ENCODE results near the gene IRAK2.

The IRAK2 gene

GRCh38 chr3:10286596-10287295 lies 122.0 kb downstream of the IRAK2 start:
- DNase-seq: peak; percentile 27 to 69

DNA sequence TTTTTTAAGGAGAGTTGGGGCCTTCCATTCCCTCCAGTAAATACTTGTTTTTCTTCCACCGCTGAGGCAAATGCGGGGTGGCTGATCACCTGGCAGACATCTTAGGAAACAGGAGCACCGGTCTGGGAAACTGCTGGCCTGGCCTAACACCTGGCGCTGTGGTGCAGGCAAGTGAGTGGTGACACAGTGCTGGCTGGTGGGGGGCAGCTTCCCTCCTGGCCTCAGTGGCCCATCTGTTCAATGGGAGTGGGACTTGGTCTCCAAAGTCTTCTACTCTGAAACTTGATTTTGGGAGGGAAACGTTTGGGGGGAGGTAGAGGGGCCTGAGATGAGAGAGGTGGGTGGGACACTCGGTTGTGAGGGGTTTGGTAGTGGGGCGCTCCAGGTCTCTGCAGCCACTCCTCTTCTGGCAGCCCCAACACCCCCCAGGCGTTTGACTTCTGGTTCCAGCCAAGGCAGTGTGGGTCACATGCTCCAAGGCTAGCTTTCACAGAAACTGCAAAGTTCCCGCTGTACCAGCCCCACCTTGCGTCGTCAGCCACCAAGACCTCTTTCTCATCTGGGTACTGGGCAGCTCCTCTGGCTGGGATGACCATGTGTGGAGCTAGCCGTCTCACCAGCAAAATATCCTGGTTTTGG lies 123.3 kb downstream of the IRAK2 start:
- DNase-seq: no peak

GRCh38 chr3:10288575-10288960 lies 123.8 kb downstream of the IRAK2 start:
- DNase-seq: no peak

GRCh38 chr3:10289077-10289476 lies 124.4 kb downstream of the IRAK2 start:
- no peak for DNase-seq

GRCh38 chr3:10289787-10290355 lies 125.2 kb downstream of the IRAK2 start:
- DNase-seq: no peak

DNA sequence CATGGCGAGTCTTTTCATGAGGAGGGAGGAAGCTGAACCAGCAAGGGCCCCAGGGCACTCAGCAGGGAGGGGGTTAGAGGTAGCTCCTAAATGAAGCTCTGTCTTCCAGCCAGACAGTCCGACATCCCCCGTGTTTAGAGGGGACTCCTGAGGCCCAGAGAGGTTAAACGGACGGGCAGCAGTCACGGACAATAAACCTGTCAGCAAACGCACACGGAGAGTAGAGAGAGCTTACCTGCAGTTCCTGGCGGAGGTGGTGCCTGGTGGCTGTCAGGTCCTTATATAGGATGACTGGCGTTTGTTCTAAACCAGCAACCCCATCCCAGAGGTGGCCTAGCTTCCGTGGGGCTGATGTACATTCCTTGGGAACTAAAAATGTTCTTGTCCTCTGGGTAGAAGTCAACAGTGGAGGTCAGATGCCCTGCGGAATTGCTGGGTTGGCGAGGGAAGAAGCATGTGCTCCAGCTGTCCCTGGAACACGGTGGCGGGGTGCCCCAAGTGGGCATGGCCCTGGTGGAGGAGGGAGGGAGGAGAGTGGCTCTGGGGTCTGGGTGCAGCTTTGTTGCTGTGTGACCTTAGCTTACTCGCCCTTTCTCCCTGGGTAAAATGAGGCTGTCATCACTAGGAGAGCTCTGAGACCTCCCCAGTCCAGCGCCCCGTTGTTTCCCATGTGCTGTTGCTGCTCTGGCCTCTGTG lies 125.9 kb downstream of the IRAK2 start:
- no peak for DNase-seq

DNA sequence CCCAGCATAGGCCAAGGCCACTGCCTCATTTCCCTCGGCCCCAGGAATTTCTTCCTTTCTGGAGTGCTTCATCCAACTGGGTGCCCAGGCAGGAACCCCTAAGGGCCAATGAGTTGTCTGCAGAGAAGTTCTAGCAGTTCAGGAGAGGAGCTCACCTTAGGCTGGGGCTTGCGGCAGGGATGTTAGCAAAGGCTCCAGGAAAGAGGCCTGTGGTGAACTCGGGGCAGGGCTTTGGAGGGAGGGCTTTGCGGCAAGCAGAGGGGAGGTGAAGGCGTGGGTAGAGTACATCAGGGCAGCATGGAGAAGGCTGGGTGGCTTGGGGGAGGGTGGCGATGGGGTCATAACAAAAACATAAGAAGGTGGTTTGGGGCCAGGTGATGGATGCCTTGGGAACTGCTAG lies 126.9 kb downstream of the IRAK2 start:
- DNase-seq: no peak

GRCh38 chr3:10292505-10293419 lies 128.0 kb downstream of the IRAK2 start, which contains the start of gene GHRL:
TSS of gene GHRL (minus strand) at chr3:10292947. CDS start at chr3:10290180, 2,767 bp downstream.
- peak; percentile 15 to 63 for DNase-seq
